ENCODE measurements around the gene EFNA3. TPM values are rescaled to one million over a fixed set of nuclear protein-coding genes. Genes with fewer than 3 reads are reported as not detected.

EFNA3 gene
- polyA plus RNA-seq, 1 donor from 2014 or later, result 12.2 TPM

DNA sequence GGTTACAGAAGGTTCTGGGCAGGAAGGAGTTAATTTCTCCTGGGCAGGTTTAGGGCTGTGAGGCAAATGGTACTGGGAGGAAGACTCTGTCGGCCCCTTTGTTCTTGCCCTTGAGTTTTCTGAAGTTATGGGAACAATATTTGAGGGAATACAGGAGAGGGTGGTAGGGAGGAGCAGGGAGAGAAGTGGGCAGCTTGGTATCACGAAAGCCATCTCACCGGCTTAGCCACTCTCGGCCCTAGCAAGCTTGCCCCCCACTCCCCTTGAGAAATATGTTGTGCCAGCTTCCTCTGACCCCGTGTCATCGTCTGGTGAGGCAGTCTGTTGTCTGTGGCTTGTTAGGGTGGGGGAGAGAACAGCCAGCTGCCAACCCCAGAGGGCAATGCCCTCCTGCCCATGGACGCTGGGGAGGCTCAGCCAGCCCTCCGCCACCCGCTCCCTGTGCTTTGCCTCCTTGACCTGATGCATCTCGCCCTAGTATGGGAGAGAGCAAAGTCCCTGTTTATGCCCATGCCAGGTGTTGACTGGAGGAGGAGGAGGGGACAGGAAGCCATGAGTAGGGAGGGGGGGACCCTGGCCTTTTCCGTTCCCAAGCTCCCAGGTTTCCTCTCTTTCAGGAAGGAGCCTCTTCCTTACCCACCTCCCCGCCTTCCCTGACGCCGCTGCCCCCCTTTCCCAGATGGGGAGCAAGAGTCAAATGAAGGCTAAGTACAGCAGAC, 50.3 kb downstream of the EFNA3 start:
- Histone ChIP-seq H3K27me3 (ENCODE audit: insufficient read depth, low read depth, low read length) (peaks cover 48% of the 10 kb centered on the region), H4K20me1 (ENCODE audit: insufficient read depth) (no peaks in the 10 kb centered on the region), H3K4me2 (ENCODE audit: low read length) (no peak overlapping the region), H3K9me2 (ENCODE audit: insufficient read depth, low read length) (no peaks in the 10 kb centered on the region), H3K9me3 (ENCODE audit: low read length) (no peaks in the 10 kb centered on the region), H3K4me3 (ENCODE audit: low read length) (no peak overlapping the region), H2AFZ (ENCODE audit: low read depth, low read length) (no peak overlapping the region), H3K9ac (ENCODE audit: low read length) (no peak overlapping the region), H3F3A (ENCODE audit: insufficient read depth, low read length, poor library complexity, severe bottlenecking) (peaks cover 2% of the 10 kb centered on the region), H3K27ac (ENCODE audit: low read length) (no peak overlapping the region), H3K36me3 (ENCODE audit: insufficient read depth, low read length) (no peaks in the 10 kb centered on the region), H3K79me2 (replicated peaks; ENCODE audit: insufficient read depth, low read length) (no peaks in the 10 kb centered on the region)
- TF ChIP-seq MXI1 (conservative IDR thresholded peaks at IDR 0.05; ENCODE audit: poor library complexity, severe bottlenecking) (no peak), RAD21 (conservative IDR thresholded peaks at IDR 0.05) (no peak)
- TF ChIP-seq, protein P1, sequence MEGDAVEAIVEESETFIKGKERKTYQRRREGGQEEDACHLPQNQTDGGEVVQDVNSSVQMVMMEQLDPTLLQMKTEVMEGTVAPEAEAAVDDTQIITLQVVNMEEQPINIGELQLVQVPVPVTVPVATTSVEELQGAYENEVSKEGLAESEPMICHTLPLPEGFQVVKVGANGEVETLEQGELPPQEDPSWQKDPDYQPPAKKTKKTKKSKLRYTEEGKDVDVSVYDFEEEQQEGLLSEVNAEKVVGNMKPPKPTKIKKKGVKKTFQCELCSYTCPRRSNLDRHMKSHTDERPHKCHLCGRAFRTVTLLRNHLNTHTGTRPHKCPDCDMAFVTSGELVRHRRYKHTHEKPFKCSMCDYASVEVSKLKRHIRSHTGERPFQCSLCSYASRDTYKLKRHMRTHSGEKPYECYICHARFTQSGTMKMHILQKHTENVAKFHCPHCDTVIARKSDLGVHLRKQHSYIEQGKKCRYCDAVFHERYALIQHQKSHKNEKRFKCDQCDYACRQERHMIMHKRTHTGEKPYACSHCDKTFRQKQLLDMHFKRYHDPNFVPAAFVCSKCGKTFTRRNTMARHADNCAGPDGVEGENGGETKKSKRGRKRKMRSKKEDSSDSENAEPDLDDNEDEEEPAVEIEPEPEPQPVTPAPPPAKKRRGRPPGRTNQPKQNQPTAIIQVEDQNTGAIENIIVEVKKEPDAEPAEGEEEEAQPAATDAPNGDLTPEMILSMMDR (IDR thresholded peaks at IDR 0.05; ENCODE audit: poor library complexity, severe bottlenecking), result no peak

DNA sequence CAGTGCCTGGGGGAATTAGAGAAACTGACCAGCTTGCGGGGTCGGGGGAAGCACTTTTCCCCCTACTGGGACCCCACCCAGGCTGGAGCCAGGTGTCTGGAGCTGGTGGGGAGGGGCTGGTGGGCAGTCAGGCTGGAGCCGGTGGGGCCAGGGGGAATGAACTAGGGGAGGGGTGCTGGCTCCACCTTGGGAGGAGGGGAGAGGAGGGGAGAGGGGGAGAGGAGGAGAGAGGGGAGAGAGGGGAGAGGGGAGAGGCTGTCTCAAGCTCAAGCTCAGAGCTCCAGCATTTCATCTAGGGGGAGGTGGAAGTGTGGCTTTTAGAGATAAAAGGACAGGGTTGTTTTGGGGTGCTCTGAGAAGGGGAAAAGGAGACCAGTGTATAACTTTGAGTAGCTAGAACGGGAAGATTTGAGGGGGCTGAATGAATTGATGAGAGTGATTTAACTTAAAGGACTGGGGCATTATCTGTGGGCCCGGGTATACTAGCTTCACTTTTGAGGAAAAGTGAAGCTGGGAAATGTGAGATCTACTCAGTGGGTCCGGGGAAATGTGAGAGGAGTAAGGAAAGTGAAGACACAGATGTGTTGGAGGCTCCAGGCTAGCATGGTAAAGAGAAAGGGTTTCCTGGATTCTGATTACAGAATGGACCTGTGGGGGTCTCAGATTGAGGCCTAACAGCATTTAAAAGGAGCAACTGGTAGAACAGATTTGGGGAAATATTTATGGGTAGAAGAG, 51.8 kb downstream of the EFNA3 start:
- TF ChIP-seq RAD21 (conservative IDR thresholded peaks at IDR 0.05), result no peak
- no peak for TF ChIP-seq EP300 (conservative IDR thresholded peaks at IDR 0.05; ENCODE audit: poor library complexity, severe bottlenecking)
- TF ChIP-seq TAF1 (IDR thresholded peaks at IDR 0.05; ENCODE audit: low read depth), result no peak
- TF ChIP-seq SMC3 (conservative IDR thresholded peaks at IDR 0.05; ENCODE audit: poor library complexity), result no peak
- no peak for TF ChIP-seq EZH2 (IDR thresholded peaks at IDR 0.05; ENCODE audit: borderline replicate concordance, insufficient read depth, low read length, poor library complexity, severe bottlenecking)
- TF ChIP-seq MXI1 (conservative IDR thresholded peaks at IDR 0.05; ENCODE audit: poor library complexity, severe bottlenecking), result no peak
- TF ChIP-seq, protein P1 (IDR thresholded peaks at IDR 0.05; ENCODE audit: poor library complexity, severe bottlenecking), result no peak
- no peak for TF ChIP-seq POLR2AphosphoS5 (IDR thresholded peaks at IDR 0.05)
- no peak for TF ChIP-seq REST (IDR thresholded peaks at IDR 0.05; ENCODE audit: borderline replicate concordance)
- no peaks in the 10 kb centered on the region for H4K20me1 ChIP-seq (ENCODE audit: insufficient read depth)
- H3K27ac ChIP-seq (ENCODE audit: low read length), result no peak overlapping the region
- no peak overlapping the region for H3K4me2 ChIP-seq (ENCODE audit: low read length)
- no peaks in the 10 kb centered on the region for H3K9me3 ChIP-seq (ENCODE audit: low read length)
- H3K9me2 ChIP-seq (ENCODE audit: insufficient read depth, low read length), result no peaks in the 10 kb centered on the region
- peaks cover 2% of the 10 kb centered on the region for H3F3A ChIP-seq (ENCODE audit: insufficient read depth, low read length, poor library complexity, severe bottlenecking)
- H2AFZ ChIP-seq (ENCODE audit: low read depth, low read length), result no peak overlapping the region
- no peak overlapping the region for H3K4me3 ChIP-seq (ENCODE audit: low read length)
- no peak overlapping the region for H3K9ac ChIP-seq (ENCODE audit: low read length)
- H3K79me2 ChIP-seq (replicated peaks; ENCODE audit: insufficient read depth, low read length), result no peaks in the 10 kb centered on the region
- no peaks in the 10 kb centered on the region for H3K36me3 ChIP-seq (ENCODE audit: insufficient read depth, low read length)
- H3K27me3 ChIP-seq (ENCODE audit: insufficient read depth, low read depth, low read length), result peaks cover 36% of the 10 kb centered on the region

Measured in neural cell (in vitro differentiated cells).